ENCODE data around the gene SSC5D. TPM values are rescaled to one million over a fixed set of nuclear protein-coding genes. Genes with fewer than 3 reads are reported as not detected.

The SSC5D gene
- total and polyA plus RNA-seq, 10 of the 15 experiments (the other 5 are each of a cell fraction or from before 2014, with no cell fraction given) = 0.03 to 0.13 (median 0.05) TPM; not detected in 4

DNA sequence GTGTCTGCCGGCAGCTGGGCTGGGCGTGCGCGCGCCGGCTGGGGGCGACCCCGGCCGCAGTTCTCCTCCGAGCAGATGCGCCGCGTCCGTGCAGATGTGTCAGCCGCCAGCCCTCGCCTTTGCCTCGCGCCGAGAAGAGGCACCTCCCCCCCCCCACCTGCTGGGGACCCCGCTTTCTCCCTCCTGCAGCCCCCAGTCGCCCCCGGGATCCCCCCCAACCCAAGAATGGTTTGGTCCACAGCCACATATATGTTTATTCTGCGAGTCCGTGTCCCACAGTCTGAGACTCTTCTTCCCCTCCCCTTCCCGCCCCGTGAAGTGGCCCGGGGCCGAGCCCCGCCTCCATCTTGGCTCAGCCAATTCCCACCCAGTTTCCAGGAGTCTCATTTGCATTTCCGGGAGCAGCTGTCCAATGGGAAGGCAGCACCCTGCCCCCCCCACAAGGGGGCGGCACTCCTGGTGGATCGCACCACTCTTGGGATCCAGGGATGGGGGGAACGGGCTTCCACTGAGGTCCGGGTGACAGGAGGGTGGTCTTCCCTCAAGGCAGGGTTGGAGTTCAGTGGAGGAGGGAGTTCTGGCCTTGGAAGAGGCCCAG lies 35.4 kb upstream of the SSC5D start (continued):
- TF ChIP-seq, protein P1, sequence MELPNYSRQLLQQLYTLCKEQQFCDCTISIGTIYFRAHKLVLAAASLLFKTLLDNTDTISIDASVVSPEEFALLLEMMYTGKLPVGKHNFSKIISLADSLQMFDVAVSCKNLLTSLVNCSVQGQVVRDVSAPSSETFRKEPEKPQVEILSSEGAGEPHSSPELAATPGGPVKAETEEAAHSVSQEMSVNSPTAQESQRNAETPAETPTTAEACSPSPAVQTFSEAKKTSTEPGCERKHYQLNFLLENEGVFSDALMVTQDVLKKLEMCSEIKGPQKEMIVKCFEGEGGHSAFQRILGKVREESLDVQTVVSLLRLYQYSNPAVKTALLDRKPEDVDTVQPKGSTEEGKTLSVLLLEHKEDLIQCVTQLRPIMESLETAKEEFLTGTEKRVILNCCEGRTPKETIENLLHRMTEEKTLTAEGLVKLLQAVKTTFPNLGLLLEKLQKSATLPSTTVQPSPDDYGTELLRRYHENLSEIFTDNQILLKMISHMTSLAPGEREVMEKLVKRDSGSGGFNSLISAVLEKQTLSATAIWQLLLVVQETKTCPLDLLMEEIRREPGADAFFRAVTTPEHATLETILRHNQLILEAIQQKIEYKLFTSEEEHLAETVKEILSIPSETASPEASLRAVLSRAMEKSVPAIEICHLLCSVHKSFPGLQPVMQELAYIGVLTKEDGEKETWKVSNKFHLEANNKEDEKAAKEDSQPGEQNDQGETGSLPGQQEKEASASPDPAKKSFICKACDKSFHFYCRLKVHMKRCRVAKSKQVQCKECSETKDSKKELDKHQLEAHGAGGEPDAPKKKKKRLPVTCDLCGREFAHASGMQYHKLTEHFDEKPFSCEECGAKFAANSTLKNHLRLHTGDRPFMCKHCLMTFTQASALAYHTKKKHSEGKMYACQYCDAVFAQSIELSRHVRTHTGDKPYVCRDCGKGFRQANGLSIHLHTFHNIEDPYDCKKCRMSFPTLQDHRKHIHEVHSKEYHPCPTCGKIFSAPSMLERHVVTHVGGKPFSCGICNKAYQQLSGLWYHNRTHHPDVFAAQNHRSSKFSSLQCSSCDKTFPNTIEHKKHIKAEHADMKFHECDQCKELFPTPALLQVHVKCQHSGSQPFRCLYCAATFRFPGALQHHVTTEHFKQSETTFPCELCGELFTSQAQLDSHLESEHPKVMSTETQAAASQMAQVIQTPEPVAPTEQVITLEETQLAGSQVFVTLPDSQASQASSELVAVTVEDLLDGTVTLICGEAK (IDR thresholded peaks at IDR 0.05; ENCODE audit: borderline replicate concordance) = no peak
- TF ChIP-seq FOXK2 (IDR thresholded peaks at IDR 0.05) (peak; percentile 27; the same call in 1 of the 2 replicates), POU2F2 (IDR thresholded peaks at IDR 0.05; ENCODE audit: borderline replicate concordance, low read depth, low read length) (peak; percentile 56; the same call in 1 of the 3 replicates)

DNA sequence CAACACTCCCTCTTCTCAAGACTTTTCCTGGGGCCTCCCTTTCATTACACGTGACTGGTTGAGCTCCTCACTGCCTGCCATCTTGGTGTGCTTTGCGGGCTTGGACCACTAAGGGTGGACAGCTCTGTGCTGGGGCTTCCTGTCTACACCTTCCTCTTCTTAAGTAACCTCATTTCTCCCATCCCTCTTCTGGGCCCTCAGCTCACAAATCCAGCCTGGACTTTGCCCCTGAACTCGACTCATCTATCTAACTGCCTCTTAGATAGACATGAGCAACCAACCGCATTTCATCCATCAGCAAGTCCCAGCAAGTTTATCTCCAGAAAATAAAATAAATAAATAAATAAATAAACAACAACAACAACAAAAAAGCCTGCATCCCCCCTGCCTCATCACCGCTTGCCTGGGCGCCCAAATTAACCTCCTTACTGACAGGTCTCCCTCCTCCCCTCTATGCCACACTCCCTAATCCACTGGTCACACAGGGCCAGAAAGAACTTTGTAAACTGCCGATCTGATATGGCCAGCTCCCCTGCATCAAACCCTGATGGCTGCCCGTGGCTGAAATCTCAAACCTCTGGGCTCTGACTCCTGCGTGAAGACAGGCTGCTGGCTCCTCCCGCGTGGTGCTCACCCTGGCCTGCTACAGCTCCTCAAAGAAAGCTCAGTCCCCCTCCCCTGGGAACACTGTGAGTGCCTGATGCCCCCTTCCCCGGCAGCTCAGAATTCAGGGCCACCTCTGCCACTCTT lies 34.5 kb upstream of the SSC5D start:
- no peaks in the 10 kb centered on the region for H3K79me2 ChIP-seq (ENCODE audit: control insufficient read depth, insufficient read depth, low read length)
- in situ Hi-C loops (cut with MboI) = no loop called here
- intact Hi-C loops (cut with micrococcal nuclease; ENCODE audit: unreplicated experiment) = no loop called here
- BruUV-seq (replicated peaks) = no TSS peak
- no peak overlapping the region for H3K9ac ChIP-seq (ENCODE audit: control insufficient read depth, insufficient read depth, low read length)
- DNase-seq (ENCODE audit: low read depth, low spot score) = no peak
- H2AFZ ChIP-seq (ENCODE audit: control insufficient read depth, low read depth, low read length) = no peak overlapping the region
- H3K27ac ChIP-seq (ENCODE audit: control insufficient read depth, insufficient read depth) = no peak overlapping the region
- RAD21 ChIA-PET (ENCODE audit: unreplicated experiment) = no interaction called here
- H4K20me1 ChIP-seq (ENCODE audit: control insufficient read depth, insufficient read depth) = peaks cover 4% of the 10 kb centered on the region; the same call in 1 of the 2 replicates
- H3K9me3 ChIP-seq (replicated peaks; ENCODE audit: control insufficient read depth, insufficient read depth, low read length) = no peaks in the 10 kb centered on the region
- no peak for FAIRE-seq
- 76% methylated on average over 12 of the region's 12 CpGs for WGBS (ENCODE audit: insufficient coverage, insufficient replicate concordance, low lambda C conversion rate, missing lambda C conversion rate)
- CTCF ChIA-PET = interaction anchor here (0.8 to 2.0 kb wide), 5 partner anchors 17 to 160 kb away, joined by 3 to 4 read pairs (median 4); no protein-coding TSS in a partner anchor
- H3K4me3 ChIP-seq = no peak overlapping the region
- no peak for ATAC-seq
- POLR2A ChIA-PET = interaction anchor here (0.5 kb wide), 3 partner anchors 28 to 323 kb away, joined by 3 to 5 read pairs (median 4); no protein-coding TSS in a partner anchor
- H3K4me2 ChIP-seq (ENCODE audit: control insufficient read depth, insufficient read depth) = no peak overlapping the region
- H3K27me3 ChIP-seq (replicated peaks in 1 of 2; ENCODE audit: control insufficient read depth in 2 of 2, insufficient read depth in 2 of 2, low read length in 1 of 2) = no peaks in the 10 kb centered on the region; a peak in 2 of 4 replicates
- H3K36me3 ChIP-seq (ENCODE audit: control insufficient read depth in 2 of 2, insufficient read depth in 2 of 2, low read length in 1 of 2) = peaks cover 3 to 4% of the 10 kb centered on the region in 2 experiments
- H3K4me1 ChIP-seq (ENCODE audit: control insufficient read depth, insufficient read depth, low read length) = no peaks in the 10 kb centered on the region
- SMC1A ChIA-PET (ENCODE audit: uncharacterized antibody, unreplicated experiment) = interaction anchor here (0.6 to 0.9 kb wide), 2 partner anchors 158 to 657 kb away, joined by 3 read pairs; no protein-coding TSS in a partner anchor
- TF ChIP-seq, protein P2, sequence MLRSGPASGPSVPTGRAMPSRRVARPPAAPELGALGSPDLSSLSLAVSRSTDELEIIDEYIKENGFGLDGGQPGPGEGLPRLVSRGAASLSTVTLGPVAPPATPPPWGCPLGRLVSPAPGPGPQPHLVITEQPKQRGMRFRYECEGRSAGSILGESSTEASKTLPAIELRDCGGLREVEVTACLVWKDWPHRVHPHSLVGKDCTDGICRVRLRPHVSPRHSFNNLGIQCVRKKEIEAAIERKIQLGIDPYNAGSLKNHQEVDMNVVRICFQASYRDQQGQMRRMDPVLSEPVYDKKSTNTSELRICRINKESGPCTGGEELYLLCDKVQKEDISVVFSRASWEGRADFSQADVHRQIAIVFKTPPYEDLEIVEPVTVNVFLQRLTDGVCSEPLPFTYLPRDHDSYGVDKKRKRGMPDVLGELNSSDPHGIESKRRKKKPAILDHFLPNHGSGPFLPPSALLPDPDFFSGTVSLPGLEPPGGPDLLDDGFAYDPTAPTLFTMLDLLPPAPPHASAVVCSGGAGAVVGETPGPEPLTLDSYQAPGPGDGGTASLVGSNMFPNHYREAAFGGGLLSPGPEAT (IDR thresholded peaks at IDR 0.05; ENCODE audit: low read depth) = no peak
- TF ChIP-seq, protein P1 (IDR thresholded peaks at IDR 0.05; ENCODE audit: borderline replicate concordance) = no peak
- TF ChIP-seq FOS (IDR thresholded peaks at IDR 0.05; ENCODE audit: borderline replicate concordance, extremely low read depth, insufficient read length) (no peak), JUNB (IDR thresholded peaks at IDR 0.05) (no peak), ETV6 (conservative IDR thresholded peaks at IDR 0.05 in 1 of 2, IDR thresholded peaks at IDR 0.05 in 1 of 2; ENCODE audit: borderline replicate concordance in 1 of 2, low read depth in 1 of 2) (no peak), KDM1A (IDR thresholded peaks at IDR 0.05; ENCODE audit: borderline replicate concordance) (no peak), RCOR1 (conservative IDR thresholded peaks at IDR 0.05; ENCODE audit: low read depth, low read length) (no peak)

Measured in GM12878 (cell line).